A549 treated with Hydrocortisone at 1 μM for 4 hours (cell line): ENCODE measurements around the gene MAF. TPM values are rescaled to one million over a fixed set of nuclear protein-coding genes. Genes with fewer than 3 reads are reported as not detected.

ENCODE experiments used
- total RNA-seq: library from RNA; stranded (reverse); fragments of 200-300 nt; extraction: Qiagen RNA extraction; gene quantifications from 5 replicates; pipeline ENCODE4 v1.2.3, GENCODE V29; 2022

The MAF gene
- 0.23 to 0.66 TPM (median 0.34 TPM) in 5 replicates for total RNA-seq

DNA sequence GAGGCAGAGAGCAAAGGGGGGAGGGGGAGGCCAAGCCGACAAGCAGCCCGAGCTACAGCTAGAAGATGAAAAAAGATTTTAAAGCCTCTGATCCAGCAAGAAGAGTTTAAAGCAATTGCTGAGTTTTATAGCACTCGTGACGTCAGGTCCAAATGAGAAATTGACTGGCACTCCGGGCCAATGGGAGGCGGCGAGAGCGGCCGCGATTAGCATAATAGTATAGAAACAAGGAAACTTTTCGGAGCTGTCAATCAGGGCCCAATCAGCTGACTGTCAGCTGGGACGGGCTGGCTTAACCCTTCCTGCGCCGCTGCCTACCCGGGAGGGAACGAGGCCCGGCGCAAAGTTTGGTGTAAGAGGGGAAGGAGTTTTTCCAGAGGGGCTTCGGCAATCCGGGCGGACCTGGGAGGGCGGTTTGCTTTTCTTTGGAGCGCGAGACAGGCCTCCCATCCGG is at the start of gene MAF:
Gene MAF (minus strand): TSS at position 100 of the 454 bp plus-strand sequence. CDS start 835 bp downstream, outside the sequence.

